Neural cell (in vitro differentiated cells): ENCODE data around the gene CLBA1. TPM values are rescaled to one million over a fixed set of nuclear protein-coding genes. Genes with fewer than 3 reads are reported as not detected.

ENCODE experiments used
- H2AFZ ChIP-seq: fragments of 200-600, 300-800 bp; sonication (generic), shearing (Covaris generic); 2 replicates; pipeline ENCODE4 v1.6.0; 2014; ENCODE audit warnings: low read depth, mild to moderate bottlenecking, antibody characterized with exemption, low read length, moderate library complexity
- H3F3A ChIP-seq: fragments of 200-600 bp; shearing (Covaris generic); 2 replicates; pipeline ENCODE4 v1.6.1; 2016; ENCODE audit warnings: mild to moderate bottlenecking, moderate library complexity, mixed read lengths, antibody characterized with exemption, low read length; ENCODE audit not compliant: insufficient read depth, poor library complexity, severe bottlenecking
- H3K27ac ChIP-seq: fragments of 200-600, 300-800 bp; sonication (generic), shearing (Covaris generic); 2 replicates; pipeline ENCODE4 v1.5.1; 2014; ENCODE audit warnings: mild to moderate bottlenecking, low read length, moderate library complexity
- H3K27me3 ChIP-seq: fragments of 300-800, 200-600 bp; sonication (generic), shearing (Covaris generic); 2 replicates; pipeline ENCODE4 v1.6.0; 2014; ENCODE audit warnings: mild to moderate bottlenecking, low read depth, low read length, moderate library complexity; ENCODE audit not compliant: insufficient read depth
- H3K36me3 ChIP-seq: fragments of 300-800, 200-600 bp; sonication (generic), shearing (Covaris generic); 2 replicates; pipeline ENCODE4 v1.5.1; 2014; ENCODE audit warnings: mild to moderate bottlenecking, antibody characterized with exemption, low read length, moderate library complexity; ENCODE audit not compliant: insufficient read depth
- H3K4me2 ChIP-seq: fragments of 300-800, 200-600 bp; sonication (generic), shearing (Covaris generic); 2 replicates; pipeline ENCODE4 v1.6.0; 2014; ENCODE audit warnings: mild to moderate bottlenecking, low read length
- H3K4me3 ChIP-seq: fragments of 300-800, 200-600 bp; sonication (generic), shearing (Covaris generic); 2 replicates; pipeline ENCODE4 v1.5.1; 2014; ENCODE audit warnings: mild to moderate bottlenecking, low read length, moderate library complexity
- H3K79me2 ChIP-seq: fragments of 200-600 bp; shearing (Covaris generic); replicated peaks from 2 replicates; pipeline ENCODE4 v1.6.0; 2014; ENCODE audit warnings: mild to moderate bottlenecking, low read length, moderate library complexity; ENCODE audit not compliant: insufficient read depth
- H3K9ac ChIP-seq: fragments of 300-800, 200-600 bp; sonication (generic), shearing (Covaris generic); 2 replicates; pipeline ENCODE4 v1.6.1; 2016; ENCODE audit warnings: mild to moderate bottlenecking, low read length, mixed read lengths
- H3K9me2 ChIP-seq: fragments of 200-600 bp; shearing (Covaris generic); 2 replicates; pipeline ENCODE4 v1.6.1; 2016; ENCODE audit warnings: mild to moderate bottlenecking, low read length, mixed read lengths; ENCODE audit not compliant: insufficient read depth
- H3K9me3 ChIP-seq: fragments of 200-600, 300-800 bp; sonication (generic), shearing (Covaris generic); 2 replicates; pipeline ENCODE4 v1.6.1; 2016; ENCODE audit warnings: mild to moderate bottlenecking, mixed run types, low read length, moderate library complexity, mixed read lengths
- H4K20me1 ChIP-seq: fragments of 200-600 bp; shearing (Covaris generic); 2 replicates; pipeline ENCODE4 v1.6.1; 2016; ENCODE audit warnings: mild to moderate bottlenecking, mixed run types; ENCODE audit not compliant: insufficient read depth
- EP300 ChIP-seq: fragments of 450-650 bp; conservative IDR thresholded peaks from 2 replicates; pipeline ENCODE4 v1.6.1; 2014; ENCODE audit warnings: antibody characterized with exemption, mild to moderate bottlenecking, moderate library complexity; ENCODE audit not compliant: poor library complexity, severe bottlenecking
- EZH2 ChIP-seq: fragments of 200-600, 300-800 bp; shearing (Covaris generic), sonication (generic); IDR thresholded peaks from 2 replicates; pipeline ENCODE4 v1.6.1; 2014; ENCODE audit warnings: antibody characterized with exemption, low read length, borderline replicate concordance, mild to moderate bottlenecking; ENCODE audit not compliant: insufficient read depth, poor library complexity, severe bottlenecking
- MXI1 ChIP-seq: fragments of 450-650 bp; conservative IDR thresholded peaks from 2 replicates; pipeline ENCODE4 v1.6.1; 2014; ENCODE audit warnings: antibody characterized with exemption, mild to moderate bottlenecking; ENCODE audit not compliant: poor library complexity, severe bottlenecking
- POLR2AphosphoS5 ChIP-seq: IDR thresholded peaks from 2 replicates; pipeline ENCODE4 v1.6.1; 2012
- RAD21 ChIP-seq: fragments of 450-650 bp; conservative IDR thresholded peaks from 2 replicates; pipeline ENCODE4 v1.6.1; 2014; ENCODE audit warnings: antibody characterized with exemption, mild to moderate bottlenecking, moderate library complexity
- REST ChIP-seq: IDR thresholded peaks from 2 replicates; pipeline ENCODE4 v1.6.1; 2012; ENCODE audit warnings: borderline replicate concordance
- SMC3 ChIP-seq: fragments of 450-650 bp; conservative IDR thresholded peaks from 2 replicates; pipeline ENCODE4 v1.6.1; 2014; ENCODE audit warnings: antibody characterized with exemption, mild to moderate bottlenecking, moderate library complexity; ENCODE audit not compliant: poor library complexity
- TAF1 ChIP-seq: IDR thresholded peaks from 2 replicates; pipeline ENCODE4 v1.6.1; 2012; ENCODE audit warnings: low read depth
- polyA plus RNA-seq: library from polyadenylated mRNA; depleted of rRNA; stranded (reverse); fragments of >200 nt; gene quantifications from 2 replicates; pipeline ENCODE4 v1.2.3, GENCODE V29; 2014
- TF ChIP-seq, protein P1 (sequence below): fragments of 450-650 bp; IDR thresholded peaks from 2 replicates; pipeline ENCODE4 v1.5.1; 2014; ENCODE audit warnings: antibody characterized with exemption, mild to moderate bottlenecking, moderate library complexity; ENCODE audit not compliant: poor library complexity, severe bottlenecking

CLBA1 gene
- polyA plus RNA-seq, 1 donor from 2014 or later = 27.8 TPM

- no peak for TF ChIP-seq EZH2
Observed at GRCh38 chr14:104967386-104968152, 18.0 kb upstream of the CLBA1 start (continued).

DNA sequence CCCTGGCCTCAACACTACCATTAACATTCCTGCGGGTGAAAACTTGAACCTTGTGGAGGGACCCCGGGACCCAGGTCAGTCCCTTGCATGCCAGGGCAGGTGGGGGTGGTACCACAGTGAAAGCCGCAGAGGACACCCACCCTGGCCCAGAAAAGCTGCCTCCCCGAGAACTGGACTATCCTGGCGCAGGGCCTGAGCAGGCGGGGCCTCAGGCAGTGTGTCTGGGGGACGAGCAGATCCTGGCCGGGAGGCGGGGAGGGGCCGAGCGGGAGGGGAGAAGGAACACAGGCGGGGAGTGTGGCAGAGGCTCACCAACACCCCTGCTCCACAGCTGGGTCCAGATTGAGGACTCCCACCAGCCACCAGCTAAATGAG is 17.4 kb upstream of the CLBA1 start:
- no peak overlapping the region for H3K9ac ChIP-seq
- TF ChIP-seq SMC3 (no peak), REST (no peak)
- no peaks in the 10 kb centered on the region for H4K20me1 ChIP-seq
- H3K9me2 ChIP-seq = no peaks in the 10 kb centered on the region
- H3K27me3 ChIP-seq = no peaks in the 10 kb centered on the region
- H3K4me3 ChIP-seq = no peak overlapping the region
- no peak overlapping the region for H2AFZ ChIP-seq
- no peak overlapping the region for H3K27ac ChIP-seq
- no peaks in the 10 kb centered on the region for H3K9me3 ChIP-seq
- H3K36me3 ChIP-seq = no peaks in the 10 kb centered on the region
- no peaks in the 10 kb centered on the region for H3F3A ChIP-seq
- no peaks in the 10 kb centered on the region for H3K79me2 ChIP-seq
- H3K4me2 ChIP-seq = no peak overlapping the region

DNA sequence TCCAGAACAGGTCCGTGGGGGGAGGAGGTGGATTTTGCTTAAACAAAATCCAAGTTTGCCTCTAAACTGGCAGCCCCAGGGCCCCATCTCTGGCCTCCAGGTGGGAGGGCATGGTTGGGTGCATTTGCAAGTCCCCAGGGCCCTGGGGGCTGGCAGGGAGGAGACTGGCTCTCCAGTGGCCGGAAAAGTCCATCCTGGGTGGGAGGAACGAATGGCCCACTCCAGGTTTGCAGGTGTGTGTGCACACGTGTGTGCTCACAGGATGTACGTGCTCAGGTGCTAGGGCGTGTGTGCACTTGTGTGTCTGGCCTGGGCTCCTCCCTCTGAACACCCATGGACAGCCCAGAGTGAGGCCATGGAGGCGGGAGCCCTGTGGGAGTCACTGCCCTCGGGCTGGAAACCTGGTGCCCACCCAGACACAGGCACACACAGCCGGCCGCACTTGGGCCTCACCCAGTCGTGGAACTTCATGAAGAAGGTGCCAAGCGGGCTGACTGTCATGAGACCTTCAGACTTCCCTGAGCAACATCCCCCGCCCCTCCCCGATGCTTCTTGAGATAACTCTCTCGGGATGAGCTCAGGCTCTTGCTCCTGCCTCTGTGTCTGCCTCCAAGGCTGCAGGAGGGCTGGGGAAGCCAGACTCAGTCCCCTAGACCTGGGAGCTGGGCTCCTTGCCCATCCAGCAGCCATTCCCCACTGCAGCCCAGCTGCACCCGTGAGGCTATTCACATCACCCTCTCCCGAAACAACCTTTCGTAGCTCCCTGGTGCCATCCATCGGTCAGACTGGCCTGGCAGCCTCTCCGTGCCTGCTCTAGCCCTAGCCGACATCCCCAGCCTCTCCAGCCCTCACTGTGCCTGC is 16.8 kb upstream of the CLBA1 start:
- Histone ChIP-seq H3K27ac (no peak overlapping the region), H3K4me3 (no peak overlapping the region), H3K9me2 (no peaks in the 10 kb centered on the region), H3K4me2 (no peak overlapping the region), H3K9me3 (no peaks in the 10 kb centered on the region), H2AFZ (no peak overlapping the region), H4K20me1 (no peaks in the 10 kb centered on the region), H3K9ac (no peak overlapping the region), H3K79me2 (no peaks in the 10 kb centered on the region), H3K27me3 (no peaks in the 10 kb centered on the region), H3F3A (no peaks in the 10 kb centered on the region), H3K36me3 (no peaks in the 10 kb centered on the region)
- TF ChIP-seq SMC3 (no peak), MXI1 (no peak), POLR2AphosphoS5 (no peak), EZH2 (no peak), REST (no peak), EP300 (no peak), TAF1 (no peak), RAD21 (no peak)
- TF ChIP-seq, protein P1, sequence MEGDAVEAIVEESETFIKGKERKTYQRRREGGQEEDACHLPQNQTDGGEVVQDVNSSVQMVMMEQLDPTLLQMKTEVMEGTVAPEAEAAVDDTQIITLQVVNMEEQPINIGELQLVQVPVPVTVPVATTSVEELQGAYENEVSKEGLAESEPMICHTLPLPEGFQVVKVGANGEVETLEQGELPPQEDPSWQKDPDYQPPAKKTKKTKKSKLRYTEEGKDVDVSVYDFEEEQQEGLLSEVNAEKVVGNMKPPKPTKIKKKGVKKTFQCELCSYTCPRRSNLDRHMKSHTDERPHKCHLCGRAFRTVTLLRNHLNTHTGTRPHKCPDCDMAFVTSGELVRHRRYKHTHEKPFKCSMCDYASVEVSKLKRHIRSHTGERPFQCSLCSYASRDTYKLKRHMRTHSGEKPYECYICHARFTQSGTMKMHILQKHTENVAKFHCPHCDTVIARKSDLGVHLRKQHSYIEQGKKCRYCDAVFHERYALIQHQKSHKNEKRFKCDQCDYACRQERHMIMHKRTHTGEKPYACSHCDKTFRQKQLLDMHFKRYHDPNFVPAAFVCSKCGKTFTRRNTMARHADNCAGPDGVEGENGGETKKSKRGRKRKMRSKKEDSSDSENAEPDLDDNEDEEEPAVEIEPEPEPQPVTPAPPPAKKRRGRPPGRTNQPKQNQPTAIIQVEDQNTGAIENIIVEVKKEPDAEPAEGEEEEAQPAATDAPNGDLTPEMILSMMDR = no peak
